ENCODE results near the gene MAPRE3.

Gene MAPRE3

DNA sequence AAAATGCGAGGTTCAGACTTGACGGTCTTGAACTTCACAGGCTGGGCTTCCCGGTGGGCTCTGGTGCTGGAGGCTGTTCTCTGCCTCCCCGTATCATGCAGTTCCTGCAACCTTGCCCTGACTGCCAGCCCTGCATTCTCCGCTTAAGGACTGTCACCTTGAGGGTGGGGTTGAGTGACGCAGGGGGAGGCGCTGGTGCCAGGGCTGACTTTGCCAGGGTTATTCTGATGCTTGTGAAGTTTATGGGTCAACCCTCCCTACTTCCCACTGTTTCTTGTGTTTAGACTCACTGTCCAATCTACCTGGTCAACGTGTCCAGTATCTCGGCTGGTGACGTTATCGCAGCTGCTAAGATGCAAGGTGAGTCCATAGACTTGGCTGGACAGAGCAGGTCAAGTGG is 37.5 kb upstream of the MAPRE3 start:
- no peak for TF ChIP-seq ZFX (IDR thresholded peaks at IDR 0.05)
- TF ChIP-seq, protein P1, sequence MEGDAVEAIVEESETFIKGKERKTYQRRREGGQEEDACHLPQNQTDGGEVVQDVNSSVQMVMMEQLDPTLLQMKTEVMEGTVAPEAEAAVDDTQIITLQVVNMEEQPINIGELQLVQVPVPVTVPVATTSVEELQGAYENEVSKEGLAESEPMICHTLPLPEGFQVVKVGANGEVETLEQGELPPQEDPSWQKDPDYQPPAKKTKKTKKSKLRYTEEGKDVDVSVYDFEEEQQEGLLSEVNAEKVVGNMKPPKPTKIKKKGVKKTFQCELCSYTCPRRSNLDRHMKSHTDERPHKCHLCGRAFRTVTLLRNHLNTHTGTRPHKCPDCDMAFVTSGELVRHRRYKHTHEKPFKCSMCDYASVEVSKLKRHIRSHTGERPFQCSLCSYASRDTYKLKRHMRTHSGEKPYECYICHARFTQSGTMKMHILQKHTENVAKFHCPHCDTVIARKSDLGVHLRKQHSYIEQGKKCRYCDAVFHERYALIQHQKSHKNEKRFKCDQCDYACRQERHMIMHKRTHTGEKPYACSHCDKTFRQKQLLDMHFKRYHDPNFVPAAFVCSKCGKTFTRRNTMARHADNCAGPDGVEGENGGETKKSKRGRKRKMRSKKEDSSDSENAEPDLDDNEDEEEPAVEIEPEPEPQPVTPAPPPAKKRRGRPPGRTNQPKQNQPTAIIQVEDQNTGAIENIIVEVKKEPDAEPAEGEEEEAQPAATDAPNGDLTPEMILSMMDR (conservative IDR thresholded peaks at IDR 0.05), result no peak
- no peak overlapping the region for H3K27ac ChIP-seq

DNA sequence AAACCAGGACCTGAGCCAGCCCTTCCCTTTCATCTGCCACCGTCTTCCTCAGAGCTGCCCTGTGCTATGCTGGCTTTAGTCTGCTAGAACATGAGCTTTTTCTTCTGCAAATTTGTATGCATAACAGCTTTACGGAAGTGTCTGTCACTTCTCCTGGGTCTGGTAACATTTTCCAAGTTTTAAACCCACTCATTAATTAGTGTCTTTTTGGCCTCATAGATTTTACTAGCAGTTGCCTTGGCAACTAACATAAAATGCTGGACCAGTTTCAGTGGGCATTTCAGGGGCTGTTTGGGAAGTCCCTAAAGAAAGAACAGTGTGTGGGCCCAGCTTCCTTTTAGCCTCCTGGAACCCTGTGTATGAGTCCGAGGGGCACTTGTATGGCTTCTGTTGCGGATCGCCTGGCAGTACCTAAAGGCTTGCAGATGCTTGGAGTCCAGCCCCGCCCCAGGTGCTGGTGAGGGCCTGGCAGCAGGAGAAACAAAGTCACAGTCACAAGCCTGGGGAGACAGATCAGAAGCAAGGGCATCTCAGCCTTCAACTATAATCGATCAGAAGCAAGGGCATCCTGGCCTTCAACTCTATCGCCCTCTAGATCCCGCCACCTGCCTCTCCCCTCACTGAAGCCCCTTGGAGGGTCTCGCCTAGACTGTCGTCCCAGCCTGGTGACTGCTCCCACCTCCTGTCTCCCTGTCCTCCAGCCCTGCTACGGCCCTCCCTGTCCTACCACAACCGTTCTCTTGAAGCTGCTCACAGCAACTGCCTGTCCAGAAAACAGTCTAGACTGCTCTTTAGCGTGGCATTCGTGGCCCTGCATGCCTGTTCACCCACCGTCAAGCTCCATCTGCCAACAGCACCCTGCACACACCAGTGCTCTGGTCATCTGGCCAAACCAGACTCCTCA is 36.8 kb upstream of the MAPRE3 start:
- TF ChIP-seq, protein P1 (conservative IDR thresholded peaks at IDR 0.05), result no peak
- TF ChIP-seq ZFX (IDR thresholded peaks at IDR 0.05), result no peak
- no peak overlapping the region for H3K27ac ChIP-seq

DNA sequence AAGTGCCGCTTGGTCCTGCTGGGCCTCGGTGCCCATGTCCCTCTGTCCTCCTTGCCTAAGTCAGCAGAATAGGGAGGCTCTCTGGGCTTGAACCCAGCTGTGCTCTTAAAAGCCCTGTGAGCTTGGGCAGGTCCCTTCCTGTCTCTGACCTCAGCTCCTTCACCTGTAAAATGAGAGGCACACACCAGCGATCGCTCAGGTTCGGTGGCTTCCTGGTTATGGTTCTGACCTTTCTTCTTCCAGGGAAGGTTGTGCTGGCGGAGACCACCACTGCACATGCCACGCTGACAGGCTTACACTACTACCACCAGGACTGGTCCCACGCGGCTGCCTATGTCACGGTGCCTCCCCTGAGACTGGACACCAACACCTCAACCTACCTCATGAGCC is 36.1 kb upstream of the MAPRE3 start:
- TF ChIP-seq ZFX (IDR thresholded peaks at IDR 0.05), result no peak
- TF ChIP-seq, protein P1 (conservative IDR thresholded peaks at IDR 0.05), result no peak
- no peak overlapping the region for H3K27ac ChIP-seq

DNA sequence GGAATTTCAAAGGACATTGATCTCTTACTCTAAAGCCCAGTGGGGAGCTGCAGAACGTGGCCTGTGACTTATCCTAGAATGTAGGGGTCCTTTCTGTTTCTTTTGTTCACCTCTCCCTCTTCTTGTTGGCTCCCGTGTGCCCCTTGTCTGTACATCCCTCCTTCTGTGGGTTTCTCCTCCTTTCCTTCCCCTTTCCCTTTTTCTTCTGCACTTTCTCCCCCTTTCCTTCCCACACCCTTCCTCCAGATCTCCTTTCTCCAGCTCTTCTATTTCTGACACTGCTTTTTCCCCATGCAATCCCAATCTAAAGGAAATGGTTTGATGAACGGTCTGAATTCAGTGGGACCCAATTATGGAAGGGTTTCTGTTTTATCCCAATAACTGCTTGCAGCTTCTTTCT is 35.5 kb upstream of the MAPRE3 start:
- no peak overlapping the region for H3K27ac ChIP-seq

DNA sequence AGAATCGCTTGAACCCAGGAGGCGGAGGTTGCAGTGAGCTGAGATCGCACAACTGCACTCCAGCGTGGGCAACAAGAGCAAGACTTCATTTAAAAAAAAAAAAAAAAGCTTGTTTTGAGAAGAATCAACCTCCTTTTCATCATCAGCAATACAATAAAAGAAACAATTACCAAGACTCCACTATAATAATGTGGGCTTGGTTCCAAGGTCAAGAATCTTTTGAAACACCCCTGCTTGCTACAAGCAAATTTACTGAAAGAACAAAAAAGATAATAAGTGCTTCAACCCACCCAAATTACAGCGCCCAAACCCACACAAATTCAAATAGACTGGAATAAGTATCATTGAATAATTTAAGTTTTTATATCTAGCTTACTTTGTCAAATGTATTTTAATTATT is 33.6 kb upstream of the MAPRE3 start:
- H3K27ac ChIP-seq, result no peak overlapping the region
- TF ChIP-seq, protein P1 (conservative IDR thresholded peaks at IDR 0.05), result no peak
- no peak for TF ChIP-seq ZFX (IDR thresholded peaks at IDR 0.05)

More for the DNA sequence above, 35.5 kb upstream of the MAPRE3 start:
- TF ChIP-seq, protein P1 (conservative IDR thresholded peaks at IDR 0.05), result no peak
- TF ChIP-seq ZFX (IDR thresholded peaks at IDR 0.05), result no peak

DNA sequence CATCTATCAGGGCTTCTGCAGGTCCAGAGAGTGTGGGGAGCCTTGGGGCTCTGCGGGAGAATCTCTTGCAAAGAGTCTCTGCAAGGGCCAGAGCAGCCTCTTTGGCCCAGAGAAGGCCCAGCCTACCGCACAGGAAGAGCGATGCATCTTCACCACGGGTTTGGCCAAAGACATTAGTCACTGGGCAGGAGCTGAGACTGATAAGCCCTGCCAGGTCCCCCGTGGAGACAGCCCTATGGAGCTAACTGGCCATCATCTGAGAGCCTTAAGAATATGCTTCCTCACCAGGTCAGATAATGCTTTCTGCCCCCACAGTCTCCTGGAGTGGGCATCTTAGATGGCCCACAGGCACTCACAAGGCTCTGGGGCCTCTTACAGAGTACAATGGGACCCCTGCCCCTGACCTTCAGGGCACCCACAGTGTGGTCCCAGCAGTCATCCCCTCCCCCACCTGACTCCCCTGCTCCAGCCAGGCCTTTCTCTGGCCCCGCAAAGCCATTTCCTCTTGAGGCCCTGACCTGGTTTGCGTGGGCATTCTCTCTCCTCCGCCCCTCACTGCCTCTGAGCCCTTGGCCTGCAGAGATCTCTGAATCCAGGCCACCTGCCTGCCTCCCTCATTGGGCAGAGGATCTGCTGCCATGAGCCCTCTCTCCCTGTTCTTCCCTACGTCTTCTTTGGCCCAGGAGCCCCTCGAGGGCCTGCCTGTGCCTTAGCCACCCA is 31.9 kb upstream of the MAPRE3 start:
- no peak overlapping the region for H3K27ac ChIP-seq
- no peak for TF ChIP-seq ZFX (IDR thresholded peaks at IDR 0.05)
- TF ChIP-seq, protein P1 (conservative IDR thresholded peaks at IDR 0.05), result no peak

DNA sequence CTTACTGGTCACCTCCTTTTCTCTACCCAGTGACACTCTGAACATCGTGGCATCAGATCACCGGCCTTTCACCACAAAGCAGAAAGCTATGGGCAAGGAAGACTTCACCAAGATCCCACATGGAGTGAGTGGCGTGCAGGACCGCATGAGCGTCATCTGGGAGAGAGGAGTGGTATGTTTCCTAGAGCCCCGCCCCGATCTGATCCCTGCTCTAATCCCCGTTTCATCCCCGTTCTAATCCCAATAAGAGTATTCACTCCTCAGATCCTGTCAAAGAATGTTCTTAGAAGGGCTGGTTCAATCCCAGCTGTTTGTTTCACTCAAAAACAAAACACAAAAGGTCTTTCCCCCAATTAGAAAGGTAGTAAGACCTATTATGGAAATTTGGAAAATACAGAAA is 30.4 kb upstream of the MAPRE3 start:
- no peak overlapping the region for H3K27ac ChIP-seq
- TF ChIP-seq, protein P1 (conservative IDR thresholded peaks at IDR 0.05), result no peak
- no peak for TF ChIP-seq ZFX (IDR thresholded peaks at IDR 0.05)

Data from C4-2B (cell line).